ENCODE measurements around the gene SLC47A1. TPM values are rescaled to one million over a fixed set of nuclear protein-coding genes. Genes with fewer than 3 reads are reported as not detected.

SLC47A1 gene
- total and polyA plus RNA-seq, 2 of the 4 experiments (the other 2 are of a cell fraction) = not detected

- H4K20me1 ChIP-seq (ENCODE audit: insufficient read depth, low read length) = no peaks in the 10 kb centered on the region
- POLR2A ChIA-PET (ENCODE audit: unreplicated experiment) = no interaction called here
- H3K14ac ChIP-seq (replicated peaks; ENCODE audit: low read depth, low read length) = no peak overlapping the region
- H3K4ac ChIP-seq (ENCODE audit: low read depth, low read length) = no peak overlapping the region
- ATAC-seq (ENCODE audit: low read depth) = no peak
- no peak overlapping the region for H4K5ac ChIP-seq (ENCODE audit: low read depth, low read length)
- H3K36me3 ChIP-seq (ENCODE audit: control insufficient read depth, insufficient read depth, low read length) = no peaks in the 10 kb centered on the region
- no peak overlapping the region for H3K4me3 ChIP-seq (ENCODE audit: insufficient read depth, low read depth, low read length)
- peaks cover 11% of the 10 kb centered on the region for H3K27me3 ChIP-seq (ENCODE audit: control insufficient read depth, insufficient read depth, low read length)
- no peak overlapping the region for H2BK5ac ChIP-seq (ENCODE audit: low read depth, low read length, poor library complexity, severe bottlenecking)
- in situ Hi-C loops (cut with MboI; ENCODE audit: low sequenced_read_pairs) (no loop called here), dilution Hi-C loops (cut with HindIII; ENCODE audit: low sequenced_read_pairs, unreplicated experiment) (no loop called here), intact Hi-C loops (cut with micrococcal nuclease) (no loop called here)
- H2BK15ac ChIP-seq (ENCODE audit: low read depth, low read length) = no peak overlapping the region
- H3K9me3 ChIP-seq (ENCODE audit: control insufficient read depth, insufficient read depth, low read length) = no peaks in the 10 kb centered on the region
- H3K9me1 ChIP-seq (ENCODE audit: insufficient read depth, low read length) = no peaks in the 10 kb centered on the region
- H3K23ac ChIP-seq (ENCODE audit: low read depth, low read length) = no peak overlapping the region
- H3K18ac ChIP-seq (ENCODE audit: low read depth, low read length) = no peak overlapping the region
- H3K4me1 ChIP-seq (ENCODE audit: control insufficient read depth, insufficient read depth, low read length) = no peaks in the 10 kb centered on the region
- H2BK20ac ChIP-seq (ENCODE audit: low read depth, low read length) = no peak overlapping the region
- DNase-seq = no peak
- no peak overlapping the region for H3K9ac ChIP-seq (ENCODE audit: low read depth, low read length)
- CTCF ChIA-PET = no interaction called here
- H3K4me2 ChIP-seq (ENCODE audit: low read depth, low read length) = no peak overlapping the region
- H4K91ac ChIP-seq (ENCODE audit: insufficient read depth, low read depth, low read length) = no peak overlapping the region
- H2BK120ac ChIP-seq (ENCODE audit: low read depth, low read length) = no peak overlapping the region
- no TSS peak for BruUV-seq (replicated peaks)
- H3K79me1 ChIP-seq (ENCODE audit: low read depth in 1 of 2, low read length in 2 of 2) = no peaks in the 10 kb centered on the region
- H2AK5ac ChIP-seq (ENCODE audit: low read depth, low read length) = no peak overlapping the region
- TF ChIP-seq ELK1 (IDR thresholded peaks at IDR 0.05; ENCODE audit: borderline replicate concordance, low read depth, low read length) (no peak), RCOR1 (IDR thresholded peaks at IDR 0.05; ENCODE audit: insufficient replicate concordance, low read length) (no peak), MXI1 (IDR thresholded peaks at IDR 0.05; ENCODE audit: borderline replicate concordance, low read depth, low read length) (no peak), NFE2L2 (IDR thresholded peaks at IDR 0.05; ENCODE audit: low read depth, low read length) (no peak), BHLHE40 (IDR thresholded peaks at IDR 0.05; ENCODE audit: low read depth, low read length) (no peak), CTCF (conservative IDR thresholded peaks at IDR 0.05; ENCODE audit: low read depth, low read length) (no peak), MAZ (IDR thresholded peaks at IDR 0.05; ENCODE audit: borderline replicate concordance, low read depth, low read length) (no peak), MAFK (IDR thresholded peaks at IDR 0.05; ENCODE audit: low read depth, low read length) (no peak), RAD21 (IDR thresholded peaks at IDR 0.05; ENCODE audit: low read length) (no peak), CHD1 (IDR thresholded peaks at IDR 0.05; ENCODE audit: low read depth, low read length) (no peak), POLR2A (IDR thresholded peaks at IDR 0.05; ENCODE audit: low read depth, low read length) (no peak), FOS (IDR thresholded peaks at IDR 0.05; ENCODE audit: low read depth, low read length) (no peak), RFX5 (IDR thresholded peaks at IDR 0.05; ENCODE audit: low read depth, low read length) (no peak), CEBPB (IDR thresholded peaks at IDR 0.05; ENCODE audit: low read depth, low read length) (no peak), SMC3 (IDR thresholded peaks at IDR 0.05; ENCODE audit: low read depth, low read length) (no peak)
- TF ChIP-seq, protein P1, sequence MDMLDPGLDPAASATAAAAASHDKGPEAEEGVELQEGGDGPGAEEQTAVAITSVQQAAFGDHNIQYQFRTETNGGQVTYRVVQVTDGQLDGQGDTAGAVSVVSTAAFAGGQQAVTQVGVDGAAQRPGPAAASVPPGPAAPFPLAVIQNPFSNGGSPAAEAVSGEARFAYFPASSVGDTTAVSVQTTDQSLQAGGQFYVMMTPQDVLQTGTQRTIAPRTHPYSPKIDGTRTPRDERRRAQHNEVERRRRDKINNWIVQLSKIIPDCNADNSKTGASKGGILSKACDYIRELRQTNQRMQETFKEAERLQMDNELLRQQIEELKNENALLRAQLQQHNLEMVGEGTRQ (IDR thresholded peaks at IDR 0.05; ENCODE audit: low read depth, low read length) = no peak
- no peak overlapping the region for H2AK9ac ChIP-seq (replicated peaks; ENCODE audit: low read depth, low read length, poor library complexity)
- no peak overlapping the region for H2AFZ ChIP-seq (replicated peaks; ENCODE audit: low read length, poor library complexity)
- H3K56ac ChIP-seq (ENCODE audit: extremely low read depth, insufficient read depth, low read length) = no peak overlapping the region
- H3K27ac ChIP-seq (ENCODE audit: insufficient read depth, low read length) = no peak overlapping the region
- no peak overlapping the region for H4K8ac ChIP-seq (ENCODE audit: low read depth in 2 of 2, low read length in 2 of 2)
Measured at GRCh38 chr17:19517699-19518098, 16.0 kb upstream of the SLC47A1 start.

All from IMR-90 (cell line).